KOPT-K1 (cell line): ENCODE results near the gene FARP2.
A peak's percentile ranks its signal among the peaks of the same experiment; 100 is the strongest.
"Not testable (repeated sequence)": the region's sequence is repeated elsewhere in the genome, so short reads cannot be mapped to it uniquely, and the experiment has no call there.

ENCODE experiments used
- H3K27ac ChIP-seq: fragments of 200-600 bp; sonication (generic); 2 replicates; pipeline ENCODE4 v1.5.1; 2016; ENCODE audit warnings: antibody characterized with exemption, mild to moderate bottlenecking, low read depth, low read length; ENCODE audit not compliant: poor library complexity, severe bottlenecking
- H3K36me3 ChIP-seq: fragments of 200-600 bp; sonication (generic); 2 replicates; pipeline ENCODE4 v1.5.1; 2017; ENCODE audit warnings: antibody characterized with exemption, mild to moderate bottlenecking, low read length, moderate library complexity; ENCODE audit not compliant: insufficient read depth
- H3K9me3 ChIP-seq: fragments of 200-600 bp; sonication (generic); 2 replicates; pipeline ENCODE4 v1.5.1; 2017; ENCODE audit warnings: antibody characterized with exemption, low read length, mild to moderate bottlenecking; ENCODE audit not compliant: insufficient read depth, poor library complexity, severe bottlenecking

FARP2 gene

GRCh38 chr2:241350878-241351639 lies 5.0 kb upstream of the FARP2 start:
- Histone ChIP-seq H3K27ac (no peak overlapping the region), H3K36me3 (peaks cover 92% of the 10 kb centered on the region)

DNA sequence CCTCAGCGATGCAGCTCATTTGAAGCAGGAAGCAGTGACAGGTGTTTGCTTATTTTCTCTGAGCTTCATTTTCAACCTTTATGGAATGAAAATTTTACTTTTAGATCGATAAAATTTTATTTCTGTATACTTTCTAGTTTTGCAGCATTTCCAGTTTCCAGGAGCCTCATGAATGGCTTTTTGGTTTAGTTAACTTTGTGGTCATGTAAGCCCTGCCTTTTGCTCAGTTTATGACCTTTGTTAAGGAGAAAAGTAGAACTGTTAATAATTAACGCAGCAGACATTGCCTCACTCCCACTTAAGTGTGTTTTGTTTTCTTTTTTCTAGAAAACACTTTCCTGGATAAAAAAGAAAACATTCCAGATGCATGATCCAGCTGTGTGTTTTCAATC lies 4.4 kb upstream of the FARP2 start:
- Histone ChIP-seq H3K27ac (no peak overlapping the region), H3K9me3 (no peaks in the 10 kb centered on the region), H3K36me3 (peaks cover 86% of the 10 kb centered on the region)

More at GRCh38 chr2:241350878-241351639, 5.0 kb upstream of the FARP2 start:
- H3K9me3 ChIP-seq: no peaks in the 10 kb centered on the region

DNA sequence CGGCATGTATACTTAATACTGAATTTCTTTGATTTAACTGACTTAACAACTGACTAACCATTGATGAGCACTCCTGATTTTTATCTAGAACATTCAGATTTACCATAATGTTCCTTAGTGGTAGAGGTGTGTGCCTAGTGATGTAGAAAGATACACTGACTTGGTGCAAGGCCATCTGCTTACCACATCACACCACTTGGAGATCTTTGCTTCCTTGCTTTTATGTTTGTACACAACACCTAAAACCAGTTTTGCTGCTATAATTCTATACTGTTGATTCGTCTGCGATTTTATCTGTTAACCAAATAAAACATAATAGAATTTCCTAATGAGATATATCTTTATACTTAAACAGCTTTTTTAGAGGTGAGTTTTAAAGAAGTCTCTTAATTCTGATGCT lies 3.9 kb upstream of the FARP2 start:
- no peak overlapping the region for H3K27ac ChIP-seq
- H3K36me3 ChIP-seq: peaks cover 80% of the 10 kb centered on the region
- no peaks in the 10 kb centered on the region for H3K9me3 ChIP-seq

GRCh38 chr2:241354668-241355658 lies 1.1 kb upstream of the FARP2 start:
- Histone ChIP-seq H3K9me3 (no peaks in the 10 kb centered on the region), H3K27ac (no peak overlapping the region), H3K36me3 (peaks cover 53% of the 10 kb centered on the region)

GRCh38 chr2:241356871-241357260 lies 781 bp downstream of the FARP2 start:
- peaks cover 34% of the 10 kb centered on the region for H3K36me3 ChIP-seq
- peak overlapping the region; percentile 63 for H3K27ac ChIP-seq
- no peaks in the 10 kb centered on the region for H3K9me3 ChIP-seq

DNA sequence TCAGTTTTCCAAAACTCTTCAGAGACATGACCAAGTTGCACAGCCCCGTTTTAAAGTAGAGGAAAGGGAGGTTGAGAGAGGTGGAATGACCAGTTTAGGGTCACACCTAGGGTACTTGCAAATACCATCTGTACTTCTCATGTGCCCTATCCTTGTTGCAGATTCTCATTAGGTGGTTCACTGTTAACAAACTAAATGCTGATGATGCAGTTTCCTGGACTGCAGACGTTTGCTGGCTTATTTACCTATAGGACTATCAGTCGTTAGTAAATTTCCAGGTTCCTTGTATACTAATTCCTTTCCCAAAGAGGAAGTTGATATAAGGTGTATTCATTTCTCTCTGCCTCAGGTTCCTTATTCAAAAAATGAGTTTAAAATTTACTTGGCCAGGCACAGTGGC lies 1.4 kb downstream of the FARP2 start:
- no peak overlapping the region for H3K27ac ChIP-seq

GRCh38 chr2:241358470-241358869 lies 2.4 kb downstream of the FARP2 start:
- Histone ChIP-seq H3K9me3 (no peaks in the 10 kb centered on the region), H3K27ac (no peak overlapping the region), H3K36me3 (peaks cover 18% of the 10 kb centered on the region)

More for the DNA sequence above, 1.4 kb downstream of the FARP2 start:
- Histone ChIP-seq H3K9me3 (no peaks in the 10 kb centered on the region), H3K36me3 (peaks cover 27% of the 10 kb centered on the region)

DNA sequence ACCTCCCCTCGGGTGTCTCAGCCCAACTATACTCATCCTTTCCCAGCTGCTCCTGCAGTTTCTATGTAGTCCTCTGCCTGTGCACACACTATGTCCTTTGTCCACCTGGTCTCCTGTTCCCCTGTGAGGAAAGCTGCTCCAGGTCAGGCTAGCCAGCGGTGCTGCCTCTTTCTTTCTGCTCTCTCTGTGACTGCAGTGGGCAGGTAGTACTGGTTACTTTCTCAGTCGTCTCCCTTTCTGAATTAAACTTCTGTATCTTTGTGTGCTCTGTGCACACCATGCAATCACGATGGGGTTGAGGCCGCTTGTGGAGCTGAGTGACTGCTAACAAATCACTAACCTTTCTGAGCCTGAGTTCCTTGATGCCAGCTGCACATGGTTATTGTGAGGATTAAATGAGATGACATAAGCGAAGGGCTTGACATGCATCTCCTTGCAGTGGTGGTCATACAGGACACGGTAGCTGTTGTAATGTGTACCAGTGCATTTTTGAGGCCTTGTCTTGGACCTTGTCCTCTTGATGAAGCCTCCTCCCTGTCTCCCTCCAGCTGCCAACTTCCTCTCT lies 3.5 kb downstream of the FARP2 start:
- Histone ChIP-seq H3K9me3 (no peaks in the 10 kb centered on the region), H3K27ac (no peak overlapping the region), H3K36me3 (peaks cover 7% of the 10 kb centered on the region)

- Histone ChIP-seq H3K27ac (no peak overlapping the region), H3K9me3 (no peaks in the 10 kb centered on the region), H3K36me3 (no peaks in the 10 kb centered on the region)
Measured at GRCh38 chr2:241363426-241363825, 7.3 kb downstream of the FARP2 start.

DNA sequence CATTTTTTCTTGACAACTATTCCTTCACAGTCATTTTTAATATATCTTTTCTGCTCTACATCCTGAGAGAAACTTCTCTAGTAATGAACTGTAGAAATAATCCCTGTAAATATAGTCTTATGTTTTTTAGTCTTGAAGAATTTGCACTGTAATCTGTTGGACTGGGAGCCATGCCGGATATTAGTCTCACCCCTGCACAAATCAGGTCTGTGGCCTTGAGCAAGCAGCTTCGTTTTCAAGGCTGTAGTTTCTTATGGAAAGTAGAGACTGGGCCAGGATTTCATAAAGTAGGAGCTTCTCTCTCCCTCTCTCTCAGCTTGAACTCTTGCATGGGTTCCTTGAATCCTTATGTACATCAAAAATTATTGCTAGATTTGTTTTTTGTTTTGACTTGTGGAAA lies 8.7 kb downstream of the FARP2 start:
- H3K9me3 ChIP-seq: no peaks in the 10 kb centered on the region
- H3K27ac ChIP-seq: no peak overlapping the region
- H3K36me3 ChIP-seq: no peaks in the 10 kb centered on the region

- Histone ChIP-seq H3K9me3 (no peaks in the 10 kb centered on the region), H3K27ac (no peak overlapping the region), H3K36me3 (no peaks in the 10 kb centered on the region)
Measured at GRCh38 chr2:241366678-241367077, 10.6 kb downstream of the FARP2 start.

GRCh38 chr2:241368643-241369042 lies 12.6 kb downstream of the FARP2 start:
- H3K27ac ChIP-seq: no peak overlapping the region
- H3K9me3 ChIP-seq: no peaks in the 10 kb centered on the region
- H3K36me3 ChIP-seq: 0 out of 2 replicates have a peak, but pooled peaks cover 3% of the 10 kb centered on the region

- H3K9me3 ChIP-seq: no peaks in the 10 kb centered on the region
- H3K27ac ChIP-seq: no peak overlapping the region
- H3K36me3 ChIP-seq: peaks cover 24% of the 10 kb centered on the region; the same call in 1 of the 2 replicates
Measured at GRCh38 chr2:241372361-241372992, 16.4 kb downstream of the FARP2 start.

DNA sequence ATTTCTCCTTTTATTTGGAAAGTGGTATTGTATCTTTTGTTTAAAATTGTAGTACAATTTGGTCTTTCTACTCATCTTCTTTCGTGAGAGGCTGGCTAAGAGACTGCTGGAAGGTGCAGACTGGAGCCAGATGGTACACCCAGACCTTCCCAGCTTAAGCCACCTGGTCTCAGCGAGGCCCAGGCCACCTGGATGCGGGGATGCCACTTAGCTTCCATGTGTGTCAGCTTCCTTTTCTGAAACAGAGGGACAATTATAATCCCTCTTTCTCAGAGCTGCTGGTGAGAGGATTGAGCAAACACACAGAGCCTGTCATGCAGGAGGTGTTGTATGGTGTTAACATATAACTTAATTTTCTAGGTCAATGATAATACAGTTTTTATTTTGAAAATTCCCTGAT lies 17.4 kb downstream of the FARP2 start:
- H3K36me3 ChIP-seq: peaks cover 24% of the 10 kb centered on the region; the same call in 1 of the 2 replicates
- H3K27ac ChIP-seq: no peak overlapping the region
- H3K9me3 ChIP-seq: no peaks in the 10 kb centered on the region

- not testable (repeated sequence) for H3K9me3 ChIP-seq, H3K27ac ChIP-seq
- peaks cover 24% of the 10 kb centered on the region; the same call in 1 of the 2 replicates for H3K36me3 ChIP-seq
Measured at GRCh38 chr2:241373906-241374305, 17.8 kb downstream of the FARP2 start.
